IPS-18a (cell line): Measurements from ENCODE around the gene ATP6V0E2.

Experiments used
- H3K27ac ChIP-seq: one replicate; pipeline ENCODE4 v1.5.1; 2013; ENCODE audit warnings: low read length
- H3K27me3 ChIP-seq: one replicate; pipeline ENCODE4 v1.6.1; 2013; ENCODE audit warnings: mild to moderate bottlenecking, low read length; ENCODE audit not compliant: control insufficient read depth, insufficient read depth
- H3K36me3 ChIP-seq: one replicate; pipeline ENCODE4 v1.6.1; 2013; ENCODE audit warnings: low read depth, low read length; ENCODE audit not compliant: control insufficient read depth
- H3K4me1 ChIP-seq: one replicate; pipeline ENCODE4 v1.6.1; 2013; ENCODE audit warnings: low read depth, low read length; ENCODE audit not compliant: control insufficient read depth
- H3K4me3 ChIP-seq: one replicate; pipeline ENCODE4 v1.5.1; 2013; ENCODE audit warnings: low read length
- H3K9ac ChIP-seq: one replicate; pipeline ENCODE4 v1.6.1; 2013; ENCODE audit warnings: mild to moderate bottlenecking, low read length, moderate library complexity
- H3K9me3 ChIP-seq: one replicate; pipeline ENCODE4 v1.6.1; 2013; ENCODE audit warnings: low read depth, low read length; ENCODE audit not compliant: control insufficient read depth

ATP6V0E2 gene

DNA sequence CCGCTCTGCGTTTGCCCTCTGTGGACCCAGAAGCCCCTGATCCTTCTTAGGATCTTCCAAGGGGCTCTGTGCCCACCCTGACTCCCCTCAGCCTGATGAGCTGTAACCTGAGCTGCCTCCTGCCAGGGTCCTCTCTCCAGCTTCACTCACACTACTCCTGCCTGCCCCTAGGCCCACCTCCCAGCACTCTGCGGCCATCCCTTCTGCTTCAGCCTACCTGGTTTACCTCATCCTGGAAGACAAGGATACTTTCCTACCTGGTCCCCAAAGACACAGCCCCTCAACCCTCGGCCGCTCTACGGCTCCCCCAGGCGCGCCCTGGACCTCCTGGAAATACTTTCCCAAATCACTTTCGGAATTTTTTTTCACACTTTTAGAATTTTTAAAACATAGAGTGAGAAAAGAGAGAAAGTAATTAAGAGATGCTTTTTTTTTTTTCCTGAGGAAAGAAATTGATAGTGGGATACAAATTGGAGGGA, 42.0 kb upstream of the ATP6V0E2 start:
- no peaks in the 10 kb centered on the region for H3K9me3 ChIP-seq
- H3K4me1 ChIP-seq, result peaks cover 6% of the 10 kb centered on the region
- H3K27ac ChIP-seq, result no peak overlapping the region
- no peak overlapping the region for H3K9ac ChIP-seq
- no peak overlapping the region for H3K4me3 ChIP-seq
- H3K36me3 ChIP-seq, result no peaks in the 10 kb centered on the region
- no peaks in the 10 kb centered on the region for H3K27me3 ChIP-seq

DNA sequence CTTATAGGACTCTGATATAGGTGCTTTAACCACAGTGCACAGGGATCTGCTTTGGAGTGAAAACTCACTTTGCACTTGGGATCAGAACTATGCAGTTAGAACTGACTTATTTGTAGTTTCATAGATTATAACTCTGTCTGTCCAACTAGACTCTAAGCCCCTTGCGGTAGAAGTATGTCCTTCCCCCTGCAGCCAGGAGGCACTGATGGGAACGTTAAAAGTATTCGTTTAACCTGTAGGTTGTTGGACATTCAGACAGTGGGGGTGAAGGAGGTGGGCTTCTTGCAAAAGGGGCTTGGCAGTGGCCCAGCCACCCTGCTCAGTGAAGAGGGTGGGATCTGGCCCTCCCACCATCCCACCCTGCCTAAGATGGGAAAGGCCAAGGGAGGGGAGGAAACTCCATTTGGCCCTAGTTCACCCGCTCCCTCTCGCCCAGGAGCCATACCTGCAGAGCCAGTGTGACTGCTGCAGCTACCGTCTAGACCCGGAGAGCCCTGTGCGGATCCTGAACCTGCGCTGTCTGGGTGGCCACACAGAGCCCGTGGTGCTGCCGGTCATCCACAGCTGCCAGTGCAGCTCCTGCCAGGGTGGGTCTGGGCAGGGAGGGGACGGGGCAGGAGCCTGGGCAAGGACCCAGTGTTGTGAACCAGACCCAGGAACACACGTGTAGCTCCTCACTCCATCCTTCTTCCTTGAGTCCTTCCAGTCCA, 41.3 kb upstream of the ATP6V0E2 start:
- Histone ChIP-seq H3K4me1 (peaks cover 6% of the 10 kb centered on the region), H3K27me3 (no peaks in the 10 kb centered on the region), H3K9ac (no peak overlapping the region), H3K27ac (no peak overlapping the region), H3K4me3 (no peak overlapping the region), H3K36me3 (no peaks in the 10 kb centered on the region), H3K9me3 (no peaks in the 10 kb centered on the region)

DNA sequence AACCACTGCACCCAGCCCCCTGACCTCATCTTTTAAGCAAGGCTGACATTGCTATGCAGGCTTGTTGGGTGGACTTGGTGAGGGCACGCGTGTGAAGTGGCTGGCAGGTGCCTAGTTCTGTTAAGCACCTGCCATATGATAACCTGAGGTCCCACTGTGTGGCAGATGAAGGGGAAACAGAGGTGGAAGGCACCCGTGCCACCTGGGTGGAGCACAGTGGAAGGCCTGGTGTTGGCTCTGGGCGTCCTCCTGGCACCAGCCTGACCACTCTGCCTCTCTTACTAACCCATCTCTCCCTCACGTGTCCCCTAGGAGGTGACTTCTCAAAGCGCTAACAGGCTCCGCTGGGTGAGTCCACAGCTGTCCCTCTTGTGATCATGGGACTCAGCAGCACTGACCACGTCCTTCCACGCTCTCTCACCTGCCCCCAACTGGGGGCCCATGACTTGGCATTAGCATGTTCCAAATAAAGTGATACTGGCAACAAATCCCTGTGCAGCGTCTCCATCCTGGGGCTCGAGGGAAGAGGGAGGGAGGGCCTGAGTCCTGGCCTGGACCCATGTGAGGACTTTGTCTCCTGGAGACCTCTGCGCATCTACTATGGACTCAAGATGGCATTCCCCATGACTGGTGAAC, 40.2 kb upstream of the ATP6V0E2 start:
- no peak overlapping the region for H3K27ac ChIP-seq
- no peaks in the 10 kb centered on the region for H3K36me3 ChIP-seq
- no peaks in the 10 kb centered on the region for H3K27me3 ChIP-seq
- no peak overlapping the region for H3K9ac ChIP-seq
- no peaks in the 10 kb centered on the region for H3K9me3 ChIP-seq
- peaks cover 10% of the 10 kb centered on the region for H3K4me1 ChIP-seq
- no peak overlapping the region for H3K4me3 ChIP-seq

DNA sequence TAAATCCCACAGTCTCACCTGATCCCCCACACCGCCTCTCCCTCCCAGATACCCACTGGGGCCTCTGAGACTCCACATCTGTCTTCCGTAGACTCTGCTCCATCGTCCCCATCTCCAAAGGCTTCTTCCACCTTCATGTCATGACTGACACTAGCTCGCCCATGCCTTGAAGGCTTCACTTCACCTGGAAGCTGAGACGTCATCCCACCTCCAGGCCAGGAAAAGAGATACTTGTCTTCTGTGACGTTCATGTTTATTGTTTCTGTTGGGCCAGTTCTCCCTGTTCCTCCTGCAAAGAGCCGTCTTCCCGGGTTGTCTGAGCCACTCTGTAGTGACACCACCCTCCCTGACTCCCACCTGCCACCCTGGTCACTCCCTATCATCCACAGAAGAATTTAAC, 39.2 kb upstream of the ATP6V0E2 start:
- Histone ChIP-seq H3K9ac (no peak overlapping the region), H3K9me3 (no peaks in the 10 kb centered on the region), H3K4me1 (peaks cover 14% of the 10 kb centered on the region), H3K4me3 (no peak overlapping the region), H3K27me3 (peaks cover 6% of the 10 kb centered on the region), H3K27ac (no peak overlapping the region), H3K36me3 (no peaks in the 10 kb centered on the region)

DNA sequence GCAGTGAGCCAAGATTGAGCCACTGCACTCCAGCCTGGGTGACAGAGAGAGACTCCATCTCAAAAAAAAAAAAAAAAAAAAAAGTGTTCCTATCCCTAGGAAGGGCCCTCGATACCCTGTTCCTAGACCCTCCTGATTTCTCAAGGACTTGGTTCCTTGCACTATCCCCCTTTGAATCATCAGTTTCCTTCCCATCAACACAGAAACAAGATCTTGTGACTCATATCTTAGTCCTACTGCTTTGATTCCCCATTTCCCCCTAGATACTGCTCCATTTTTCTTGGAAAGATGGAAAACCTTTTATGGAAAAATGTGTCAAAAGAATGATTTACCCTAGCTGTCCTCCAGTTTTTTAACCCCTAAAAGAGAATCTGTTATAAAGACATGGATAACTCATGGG, 37.3 kb upstream of the ATP6V0E2 start:
- no peak overlapping the region for H3K27ac ChIP-seq
- H3K4me1 ChIP-seq, result peaks cover 12% of the 10 kb centered on the region
- H3K9me3 ChIP-seq, result no peaks in the 10 kb centered on the region
- no peak overlapping the region for H3K9ac ChIP-seq
- H3K4me3 ChIP-seq, result no peak overlapping the region
- H3K27me3 ChIP-seq, result peaks cover 14% of the 10 kb centered on the region
- H3K36me3 ChIP-seq, result no peaks in the 10 kb centered on the region

DNA sequence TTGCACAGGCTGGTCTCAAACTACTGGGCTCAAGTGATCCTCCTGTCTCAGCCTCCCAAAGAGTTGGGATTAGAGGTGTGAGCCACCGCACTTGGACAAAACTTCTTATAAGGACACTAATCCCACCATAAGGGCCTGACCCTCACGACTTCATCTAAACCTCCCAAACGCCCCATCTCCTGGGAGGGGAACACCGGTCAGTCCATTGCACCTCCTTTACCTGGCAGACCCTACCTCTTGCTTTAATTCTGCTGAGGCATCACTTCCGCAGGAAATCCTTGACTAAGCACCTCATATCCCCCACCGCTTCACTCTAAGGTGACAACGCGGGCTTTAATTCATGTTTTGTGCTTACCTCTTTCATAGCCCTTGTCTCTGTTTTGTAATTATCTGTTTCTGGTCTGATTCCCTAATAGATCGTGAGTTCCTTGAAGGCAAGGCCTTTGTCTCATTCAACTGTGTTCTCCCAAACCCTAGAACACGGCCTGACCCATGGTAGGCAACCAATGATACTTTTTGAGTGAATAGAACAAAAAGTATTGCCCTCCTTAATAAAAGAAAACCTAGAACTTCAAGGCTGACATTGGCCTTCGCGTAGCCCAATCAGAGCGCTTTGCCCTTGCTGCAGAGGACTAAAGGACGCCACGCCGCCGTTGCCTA, 36.1 kb upstream of the ATP6V0E2 start:
- Histone ChIP-seq H3K9ac (no peak overlapping the region), H3K4me3 (no peak overlapping the region), H3K4me1 (peaks cover 8% of the 10 kb centered on the region), H3K9me3 (no peaks in the 10 kb centered on the region), H3K27me3 (peaks cover 24% of the 10 kb centered on the region), H3K27ac (no peak overlapping the region), H3K36me3 (no peaks in the 10 kb centered on the region)

DNA sequence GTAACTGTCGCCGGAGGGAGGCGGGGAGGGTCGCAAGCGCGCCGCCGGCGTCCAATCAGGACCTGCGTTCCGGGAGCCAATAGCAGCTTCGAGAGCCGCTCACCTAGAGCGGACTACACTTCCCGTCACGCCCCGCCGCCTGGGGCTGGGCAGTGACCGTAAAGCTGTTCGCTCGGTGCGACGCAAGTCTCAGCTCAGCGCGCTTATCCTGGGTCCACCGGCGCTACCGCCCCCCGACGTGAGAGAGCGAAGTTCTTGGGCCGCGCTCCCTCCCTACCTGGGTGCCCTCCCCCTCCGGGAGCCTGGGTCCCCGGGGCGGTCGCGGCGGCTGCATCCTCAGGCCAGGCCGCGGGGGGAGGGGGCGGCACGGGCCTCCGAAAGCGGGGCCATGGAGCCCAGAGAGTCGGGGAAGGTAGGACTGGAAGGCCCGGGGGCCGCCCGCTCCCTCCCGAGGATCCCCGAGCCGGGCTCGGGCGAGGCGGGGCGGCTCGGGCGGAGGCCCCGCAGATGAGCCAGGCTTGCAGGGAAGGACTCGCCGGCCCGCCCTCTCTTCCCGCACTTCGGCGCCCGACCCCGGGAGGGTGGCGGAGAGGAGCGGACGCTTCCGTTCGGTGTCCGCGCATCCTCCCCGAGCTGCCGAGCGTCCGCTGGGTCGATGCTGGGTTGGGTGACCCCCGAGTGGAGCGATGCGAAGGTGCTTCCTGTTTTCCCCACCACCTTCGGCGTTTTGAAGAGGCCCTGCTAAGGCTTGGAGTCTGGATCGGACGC, 35.4 kb upstream of the ATP6V0E2 start, which contains the start of gene ZNF862:
Gene ZNF862 (plus strand): TSS at position 152 of the 768 bp plus-strand sequence. CDS start 237 bp downstream, at position 389.
- H3K4me3 ChIP-seq, result peak within 1 kb of the TSS; percentile 71
- no peaks in the 10 kb centered on the region for H3K36me3 ChIP-seq
- H3K27me3 ChIP-seq, result peaks cover 25% of the 10 kb centered on the region
- no peak within 1 kb of the TSS for H3K27ac ChIP-seq
- peaks cover 8% of the 10 kb centered on the region for H3K4me1 ChIP-seq
- H3K9ac ChIP-seq, result peak within 1 kb of the TSS; percentile 15
- H3K9me3 ChIP-seq, result no peaks in the 10 kb centered on the region

DNA sequence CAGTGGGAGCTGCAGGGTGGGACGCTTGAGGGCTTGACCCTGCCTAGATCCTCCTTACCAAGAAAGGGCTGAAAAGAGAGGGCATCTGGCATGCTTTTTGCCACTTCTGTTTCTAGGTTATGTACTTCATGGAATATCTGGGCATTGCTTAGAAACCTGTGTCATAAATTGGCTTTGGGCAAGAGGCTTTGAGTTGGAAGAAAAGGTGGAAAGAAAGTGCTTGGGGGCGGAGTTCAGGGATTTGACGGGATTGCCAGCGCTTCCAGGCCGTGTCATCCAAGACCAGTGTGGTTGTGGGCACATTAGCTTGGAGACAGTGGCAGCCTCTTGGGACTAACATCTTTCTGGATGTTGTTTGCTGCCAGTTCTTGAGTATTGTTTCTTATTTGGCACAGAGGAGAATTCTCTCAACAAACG, 34.8 kb upstream of the ATP6V0E2 start:
- peak overlapping the region; percentile 71 for H3K4me3 ChIP-seq
- H3K27ac ChIP-seq, result no peak overlapping the region
- no peaks in the 10 kb centered on the region for H3K9me3 ChIP-seq
- H3K4me1 ChIP-seq, result peaks cover 8% of the 10 kb centered on the region
- H3K27me3 ChIP-seq, result peaks cover 25% of the 10 kb centered on the region
- H3K36me3 ChIP-seq, result no peaks in the 10 kb centered on the region
- H3K9ac ChIP-seq, result peak overlapping the region; percentile 15

DNA sequence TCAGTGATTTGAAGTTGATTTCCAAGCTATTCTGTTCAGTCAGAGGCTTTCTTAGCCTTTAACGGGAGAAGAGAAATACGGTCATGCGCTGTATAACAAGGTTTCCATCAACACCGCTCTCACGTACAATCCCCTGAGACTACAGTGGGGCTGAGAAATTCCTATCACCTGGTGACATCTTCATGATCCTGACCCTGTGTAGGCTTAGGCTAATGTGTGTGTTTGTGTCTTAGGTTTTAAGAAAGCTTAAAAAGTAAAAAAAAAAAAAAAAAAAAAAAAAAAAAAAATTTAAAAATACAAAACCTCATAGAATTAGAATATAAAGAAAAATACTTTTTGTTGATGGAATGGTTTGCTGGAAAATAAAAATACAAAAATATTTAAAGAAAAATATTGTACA, 33.8 kb upstream of the ATP6V0E2 start:
- Histone ChIP-seq H3K4me1 (peaks cover 8% of the 10 kb centered on the region), H3K4me3 (no peak overlapping the region), H3K27ac (no peak overlapping the region), H3K36me3 (no peaks in the 10 kb centered on the region), H3K27me3 (peaks cover 25% of the 10 kb centered on the region), H3K9me3 (no peaks in the 10 kb centered on the region), H3K9ac (no peak overlapping the region)

DNA sequence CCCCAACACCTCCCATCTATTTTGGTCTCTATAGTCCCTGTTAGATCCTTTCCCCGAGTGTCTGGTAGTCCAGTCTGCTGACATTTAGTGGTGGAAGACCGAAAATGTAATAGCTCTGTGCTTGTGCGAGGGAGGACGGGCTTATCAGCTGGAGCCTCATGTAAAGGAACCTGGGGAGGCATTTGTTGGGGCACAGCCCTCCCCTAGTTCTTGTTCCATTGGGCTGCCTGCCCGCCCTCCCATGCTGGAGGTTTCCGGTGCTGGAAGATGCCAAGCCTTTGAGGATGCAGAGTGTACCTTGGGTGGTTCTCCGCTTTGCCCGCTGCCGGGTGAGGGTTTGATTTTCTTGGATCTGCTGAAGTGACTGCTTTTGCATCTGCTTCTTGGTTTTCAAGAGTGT, 30.2 kb upstream of the ATP6V0E2 start:
- H3K9ac ChIP-seq, result no peak overlapping the region
- no peaks in the 10 kb centered on the region for H3K36me3 ChIP-seq
- peaks cover 25% of the 10 kb centered on the region for H3K27me3 ChIP-seq
- no peak overlapping the region for H3K27ac ChIP-seq
- no peaks in the 10 kb centered on the region for H3K9me3 ChIP-seq
- H3K4me3 ChIP-seq, result no peak overlapping the region
- peaks cover 5% of the 10 kb centered on the region for H3K4me1 ChIP-seq

DNA sequence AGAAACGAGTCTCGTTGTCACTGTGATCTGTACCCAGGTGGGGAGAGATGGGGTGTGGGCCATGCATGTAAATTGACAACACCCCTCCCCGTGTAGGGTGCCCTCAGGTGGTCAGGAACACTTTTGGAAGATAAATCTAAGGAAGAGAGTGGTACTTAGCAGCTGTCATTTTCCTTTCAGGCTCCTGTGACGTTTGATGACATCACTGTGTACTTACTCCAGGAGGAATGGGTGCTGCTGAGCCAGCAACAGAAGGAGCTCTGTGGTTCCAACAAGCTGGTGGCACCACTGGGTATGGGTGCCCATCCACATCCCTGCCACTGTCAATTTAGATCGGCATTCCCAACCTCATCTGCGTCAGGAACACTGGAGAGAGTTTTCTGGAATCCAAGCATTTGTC, 29.3 kb upstream of the ATP6V0E2 start:
- H3K36me3 ChIP-seq, result no peaks in the 10 kb centered on the region
- no peaks in the 10 kb centered on the region for H3K9me3 ChIP-seq
- H3K4me3 ChIP-seq, result no peak overlapping the region
- no peak overlapping the region for H3K9ac ChIP-seq
- H3K27ac ChIP-seq, result no peak overlapping the region
- H3K4me1 ChIP-seq, result peaks cover under 1% of the 10 kb centered on the region
- peaks cover 20% of the 10 kb centered on the region for H3K27me3 ChIP-seq
